ENCODE data around the gene TEKT3. TPM values are rescaled to one million over a fixed set of nuclear protein-coding genes. Genes with fewer than 3 reads are reported as not detected.

Gene TEKT3
- total and polyA plus RNA-seq, 2 donors (not counting 3 experiments of a cell fraction or from before 2014, with no cell fraction given): 0.28 TPM; not detected in 1

- CTCF ChIA-PET: interaction anchor here (1.6 kb wide), 1 partner anchor 134 kb away, joined by 6 read pairs; no protein-coding TSS in a partner anchor
These were observed 27.2 kb upstream of the TEKT3 start for GRCh38 chr17:15368600-15368999.

More at GRCh38 chr17:15368600-15368999, 27.2 kb upstream of the TEKT3 start:
- Histone ChIP-seq H3K9me1 (replicated peaks; ENCODE audit: control insufficient read depth, extremely low read depth, insufficient read depth, low read length) (no peaks in the 10 kb centered on the region), H3K27me3 (ENCODE audit: control insufficient read depth in 2 of 2, insufficient read depth in 2 of 2, low read length in 2 of 2) (peaks cover 5 to 6% of the 10 kb centered on the region in 2 experiments), H3K9me3 (replicated peaks; ENCODE audit: control insufficient read depth, insufficient read depth, low read length) (no peaks in the 10 kb centered on the region), H3K36me3 (ENCODE audit: control insufficient read depth in 2 of 2, extremely low read depth in 1 of 2, insufficient read depth in 2 of 2, low read length in 2 of 2) (no peaks in the 10 kb centered on the region), H3K4me3 (replicated peaks in 1 of 3; ENCODE audit: insufficient read depth in 1 of 3, low read depth in 1 of 3, low read length in 3 of 3) (no peak overlapping the region), H4K20me1 (replicated peaks; ENCODE audit: control insufficient read depth, extremely low read depth, insufficient read depth, low read length) (no peaks in the 10 kb centered on the region), H2AFZ (ENCODE audit: low read depth, low read length) (no peak overlapping the region), H3K4me1 (ENCODE audit: control insufficient read depth, extremely low read depth, insufficient read depth, low read length) (no peaks in the 10 kb centered on the region), H3K9ac (replicated peaks; ENCODE audit: extremely low read depth, insufficient read depth, low read length) (no peak overlapping the region), H3K4me2 (ENCODE audit: insufficient read depth, low read length) (no peak overlapping the region), H3K27ac (ENCODE audit: insufficient read depth, low read depth, low read length) (no peak overlapping the region), H3K79me2 (ENCODE audit: control insufficient read depth, insufficient read depth, low read length) (no peaks in the 10 kb centered on the region)
- TF ChIP-seq POLR2A (IDR thresholded peaks at IDR 0.05; ENCODE audit: low read depth, low read length): no peak
- TF ChIP-seq, protein P1, sequence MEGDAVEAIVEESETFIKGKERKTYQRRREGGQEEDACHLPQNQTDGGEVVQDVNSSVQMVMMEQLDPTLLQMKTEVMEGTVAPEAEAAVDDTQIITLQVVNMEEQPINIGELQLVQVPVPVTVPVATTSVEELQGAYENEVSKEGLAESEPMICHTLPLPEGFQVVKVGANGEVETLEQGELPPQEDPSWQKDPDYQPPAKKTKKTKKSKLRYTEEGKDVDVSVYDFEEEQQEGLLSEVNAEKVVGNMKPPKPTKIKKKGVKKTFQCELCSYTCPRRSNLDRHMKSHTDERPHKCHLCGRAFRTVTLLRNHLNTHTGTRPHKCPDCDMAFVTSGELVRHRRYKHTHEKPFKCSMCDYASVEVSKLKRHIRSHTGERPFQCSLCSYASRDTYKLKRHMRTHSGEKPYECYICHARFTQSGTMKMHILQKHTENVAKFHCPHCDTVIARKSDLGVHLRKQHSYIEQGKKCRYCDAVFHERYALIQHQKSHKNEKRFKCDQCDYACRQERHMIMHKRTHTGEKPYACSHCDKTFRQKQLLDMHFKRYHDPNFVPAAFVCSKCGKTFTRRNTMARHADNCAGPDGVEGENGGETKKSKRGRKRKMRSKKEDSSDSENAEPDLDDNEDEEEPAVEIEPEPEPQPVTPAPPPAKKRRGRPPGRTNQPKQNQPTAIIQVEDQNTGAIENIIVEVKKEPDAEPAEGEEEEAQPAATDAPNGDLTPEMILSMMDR (IDR thresholded peaks at IDR 0.05; ENCODE audit: extremely low read depth in 1 of 2, insufficient read depth in 1 of 2, low read depth in 1 of 2, low read length in 2 of 2): no peak
- no peak for TF ChIP-seq FOS (IDR thresholded peaks at IDR 0.05; ENCODE audit: borderline replicate concordance, insufficient read depth, low read length)
- no peak for TF ChIP-seq GATA2 (IDR thresholded peaks at IDR 0.05; ENCODE audit: insufficient read depth, insufficient read length, low read depth, low read length)
- TF ChIP-seq, protein P2, sequence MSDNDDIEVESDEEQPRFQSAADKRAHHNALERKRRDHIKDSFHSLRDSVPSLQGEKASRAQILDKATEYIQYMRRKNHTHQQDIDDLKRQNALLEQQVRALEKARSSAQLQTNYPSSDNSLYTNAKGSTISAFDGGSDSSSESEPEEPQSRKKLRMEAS (IDR thresholded peaks at IDR 0.05; ENCODE audit: insufficient read depth, insufficient read length): no peak
- TF ChIP-seq MYC (IDR thresholded peaks at IDR 0.05; ENCODE audit: low read depth, low read length): no peak
- no peak for TF ChIP-seq EZH2 (IDR thresholded peaks at IDR 0.05; ENCODE audit: borderline replicate concordance, low read depth, low read length, severe bottlenecking)
- DNase-seq (ENCODE audit: low read depth, low spot score): no peak
- dilution Hi-C loops (cut with MboI; ENCODE audit: extremely low pct_ligation_motif_present, low sequenced_read_pairs): no loop called here
- FAIRE-seq: no peak
- intact Hi-C loops (cut with micrococcal nuclease): no loop called here
- no TSS peak for BruUV-seq (replicated peaks)
- POLR2A ChIA-PET: no interaction called here
